A549 (cell line): ENCODE data around the gene MEST.

Experiments
- MYC ChIP-seq: IDR thresholded peaks from 2 replicates; pipeline ENCODE4 v1.6.1; 2012; ENCODE audit warnings: mild to moderate bottlenecking, inconsistent platforms, low read length, improper control_type of control experiment, borderline replicate concordance
- POLR2A ChIP-seq: IDR thresholded peaks from 2 replicates; pipeline ENCODE4 v1.6.1; 2012; ENCODE audit warnings: mild to moderate bottlenecking, low read length
- SMC3 ChIP-seq: fragments of >200 bp; sonication (Bioruptor Twin); formaldehyde crosslinking; IDR thresholded peaks from 3 replicates; pipeline ENCODE4 v1.6.1; 2018; ENCODE audit warnings: inconsistent platforms
- ZFP36 ChIP-seq: fragments of 450-650 bp; IDR thresholded peaks from 2 replicates; pipeline ENCODE4 v1.6.1; 2014; ENCODE audit warnings: borderline replicate concordance; ENCODE audit not compliant: partially characterized antibody
- TF ChIP-seq, protein P1 (sequence below): fragments of 200-600 bp; sonication (generic); IDR thresholded peaks from 2 replicates; pipeline ENCODE4 v1.6.1; 2016; ENCODE audit warnings: antibody characterized with exemption, mild to moderate bottlenecking, moderate library complexity
- TF ChIP-seq, protein P2 (sequence below): IDR thresholded peaks from 2 replicates; pipeline ENCODE4 v1.6.1; 2012
- TF ChIP-seq, protein P3 (sequence below): fragments of >200 bp; sonication (Bioruptor Twin); formaldehyde crosslinking; IDR thresholded peaks from 3 replicates; pipeline ENCODE4 v1.5.1; 2016

DNA sequence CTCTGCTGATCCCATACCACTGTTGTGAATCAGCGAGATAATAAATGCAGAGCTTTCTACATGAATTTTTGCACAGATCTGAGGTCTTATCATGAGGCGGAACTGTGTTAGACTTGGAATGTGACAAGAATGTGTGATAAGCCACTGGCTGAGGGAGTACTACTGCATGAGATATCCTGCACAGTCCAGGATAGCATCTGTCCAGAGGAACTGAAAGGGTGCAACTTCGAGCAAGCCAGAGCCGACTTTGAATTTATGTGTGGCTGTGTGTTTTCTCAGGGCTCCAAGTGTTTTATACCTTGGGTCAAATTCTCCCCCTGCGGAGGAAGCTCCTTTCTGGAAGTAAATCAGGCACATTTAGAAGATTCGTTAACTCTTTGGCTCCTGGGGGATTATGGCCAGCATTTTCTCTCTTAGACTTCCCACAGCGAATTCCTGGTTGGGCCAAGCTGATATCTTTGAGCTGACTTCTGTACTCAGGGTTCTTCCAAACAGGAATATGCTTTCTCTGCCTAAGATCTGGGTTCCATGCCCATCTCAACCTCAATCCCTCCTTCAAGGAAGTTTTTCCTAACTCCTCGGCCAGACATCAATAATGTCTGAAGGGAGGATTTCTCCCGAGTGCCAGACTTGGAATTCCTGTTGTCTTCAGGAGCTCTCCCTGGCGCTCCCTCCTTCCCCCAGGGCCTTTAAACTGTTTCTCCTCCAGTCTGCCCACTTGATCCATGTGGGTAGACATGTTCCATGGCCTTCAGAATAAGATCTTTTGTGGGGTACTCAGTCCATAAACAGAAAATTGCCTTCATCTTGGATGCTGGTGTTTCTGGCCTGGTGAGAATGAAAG, 2.5 kb upstream of the MEST start:
- TF ChIP-seq MYC = no peak
- TF ChIP-seq, protein P1, sequence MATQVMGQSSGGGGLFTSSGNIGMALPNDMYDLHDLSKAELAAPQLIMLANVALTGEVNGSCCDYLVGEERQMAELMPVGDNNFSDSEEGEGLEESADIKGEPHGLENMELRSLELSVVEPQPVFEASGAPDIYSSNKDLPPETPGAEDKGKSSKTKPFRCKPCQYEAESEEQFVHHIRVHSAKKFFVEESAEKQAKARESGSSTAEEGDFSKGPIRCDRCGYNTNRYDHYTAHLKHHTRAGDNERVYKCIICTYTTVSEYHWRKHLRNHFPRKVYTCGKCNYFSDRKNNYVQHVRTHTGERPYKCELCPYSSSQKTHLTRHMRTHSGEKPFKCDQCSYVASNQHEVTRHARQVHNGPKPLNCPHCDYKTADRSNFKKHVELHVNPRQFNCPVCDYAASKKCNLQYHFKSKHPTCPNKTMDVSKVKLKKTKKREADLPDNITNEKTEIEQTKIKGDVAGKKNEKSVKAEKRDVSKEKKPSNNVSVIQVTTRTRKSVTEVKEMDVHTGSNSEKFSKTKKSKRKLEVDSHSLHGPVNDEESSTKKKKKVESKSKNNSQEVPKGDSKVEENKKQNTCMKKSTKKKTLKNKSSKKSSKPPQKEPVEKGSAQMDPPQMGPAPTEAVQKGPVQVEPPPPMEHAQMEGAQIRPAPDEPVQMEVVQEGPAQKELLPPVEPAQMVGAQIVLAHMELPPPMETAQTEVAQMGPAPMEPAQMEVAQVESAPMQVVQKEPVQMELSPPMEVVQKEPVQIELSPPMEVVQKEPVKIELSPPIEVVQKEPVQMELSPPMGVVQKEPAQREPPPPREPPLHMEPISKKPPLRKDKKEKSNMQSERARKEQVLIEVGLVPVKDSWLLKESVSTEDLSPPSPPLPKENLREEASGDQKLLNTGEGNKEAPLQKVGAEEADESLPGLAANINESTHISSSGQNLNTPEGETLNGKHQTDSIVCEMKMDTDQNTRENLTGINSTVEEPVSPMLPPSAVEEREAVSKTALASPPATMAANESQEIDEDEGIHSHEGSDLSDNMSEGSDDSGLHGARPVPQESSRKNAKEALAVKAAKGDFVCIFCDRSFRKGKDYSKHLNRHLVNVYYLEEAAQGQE = no peak
- TF ChIP-seq, protein P2, sequence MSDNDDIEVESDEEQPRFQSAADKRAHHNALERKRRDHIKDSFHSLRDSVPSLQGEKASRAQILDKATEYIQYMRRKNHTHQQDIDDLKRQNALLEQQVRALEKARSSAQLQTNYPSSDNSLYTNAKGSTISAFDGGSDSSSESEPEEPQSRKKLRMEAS = no peak
- TF ChIP-seq, protein P3, sequence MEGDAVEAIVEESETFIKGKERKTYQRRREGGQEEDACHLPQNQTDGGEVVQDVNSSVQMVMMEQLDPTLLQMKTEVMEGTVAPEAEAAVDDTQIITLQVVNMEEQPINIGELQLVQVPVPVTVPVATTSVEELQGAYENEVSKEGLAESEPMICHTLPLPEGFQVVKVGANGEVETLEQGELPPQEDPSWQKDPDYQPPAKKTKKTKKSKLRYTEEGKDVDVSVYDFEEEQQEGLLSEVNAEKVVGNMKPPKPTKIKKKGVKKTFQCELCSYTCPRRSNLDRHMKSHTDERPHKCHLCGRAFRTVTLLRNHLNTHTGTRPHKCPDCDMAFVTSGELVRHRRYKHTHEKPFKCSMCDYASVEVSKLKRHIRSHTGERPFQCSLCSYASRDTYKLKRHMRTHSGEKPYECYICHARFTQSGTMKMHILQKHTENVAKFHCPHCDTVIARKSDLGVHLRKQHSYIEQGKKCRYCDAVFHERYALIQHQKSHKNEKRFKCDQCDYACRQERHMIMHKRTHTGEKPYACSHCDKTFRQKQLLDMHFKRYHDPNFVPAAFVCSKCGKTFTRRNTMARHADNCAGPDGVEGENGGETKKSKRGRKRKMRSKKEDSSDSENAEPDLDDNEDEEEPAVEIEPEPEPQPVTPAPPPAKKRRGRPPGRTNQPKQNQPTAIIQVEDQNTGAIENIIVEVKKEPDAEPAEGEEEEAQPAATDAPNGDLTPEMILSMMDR = no peak
- TF ChIP-seq POLR2A = no peak
- TF ChIP-seq ZFP36 = no peak
- TF ChIP-seq SMC3 = no peak
